Muscle layer of duodenum (tissue), 2 donors: ENCODE measurements around the gene SLC4A3.

Source experiments
- H3K27ac ChIP-seq: one replicate; pipeline ENCODE4 v1.7.0; 2013; ENCODE audit warnings: mild to moderate bottlenecking, low read length
- H3K27me3 ChIP-seq: one replicate; pipeline ENCODE4 v1.7.0; 2013; ENCODE audit warnings: low read depth, mild to moderate bottlenecking, control low read depth, low read length
- H3K36me3 ChIP-seq, 2 donors: one replicate each; pipeline ENCODE4 v1.7.0; 2013; ENCODE audit warnings: low read length in 2 of 2, control low read depth in 1 of 2, mild to moderate bottlenecking in 1 of 2; ENCODE audit not compliant: insufficient read depth in 2 of 2, control insufficient read depth in 1 of 2
- H3K4me1 ChIP-seq, 2 donors: one replicate each; pipeline ENCODE4 v1.7.0; 2013; ENCODE audit warnings: low read length in 2 of 2, mild to moderate bottlenecking in 2 of 2, control low read depth in 1 of 2, moderate library complexity in 1 of 2; ENCODE audit not compliant: insufficient read depth in 2 of 2, control insufficient read depth in 1 of 2
- H3K4me3 ChIP-seq, 2 donors: one replicate each; pipeline ENCODE4 v1.7.0; 2013; ENCODE audit warnings: low read length in 2 of 2, low read depth in 1 of 2, mild to moderate bottlenecking in 1 of 2
- H3K9me3 ChIP-seq, 2 donors: one replicate each; pipeline ENCODE4 v1.7.0; 2013; ENCODE audit warnings: low read length in 2 of 2, control low read depth in 1 of 2, mild to moderate bottlenecking in 1 of 2; ENCODE audit not compliant: control insufficient read depth in 1 of 2
- donor health status: healthy.

Gene SLC4A3

DNA sequence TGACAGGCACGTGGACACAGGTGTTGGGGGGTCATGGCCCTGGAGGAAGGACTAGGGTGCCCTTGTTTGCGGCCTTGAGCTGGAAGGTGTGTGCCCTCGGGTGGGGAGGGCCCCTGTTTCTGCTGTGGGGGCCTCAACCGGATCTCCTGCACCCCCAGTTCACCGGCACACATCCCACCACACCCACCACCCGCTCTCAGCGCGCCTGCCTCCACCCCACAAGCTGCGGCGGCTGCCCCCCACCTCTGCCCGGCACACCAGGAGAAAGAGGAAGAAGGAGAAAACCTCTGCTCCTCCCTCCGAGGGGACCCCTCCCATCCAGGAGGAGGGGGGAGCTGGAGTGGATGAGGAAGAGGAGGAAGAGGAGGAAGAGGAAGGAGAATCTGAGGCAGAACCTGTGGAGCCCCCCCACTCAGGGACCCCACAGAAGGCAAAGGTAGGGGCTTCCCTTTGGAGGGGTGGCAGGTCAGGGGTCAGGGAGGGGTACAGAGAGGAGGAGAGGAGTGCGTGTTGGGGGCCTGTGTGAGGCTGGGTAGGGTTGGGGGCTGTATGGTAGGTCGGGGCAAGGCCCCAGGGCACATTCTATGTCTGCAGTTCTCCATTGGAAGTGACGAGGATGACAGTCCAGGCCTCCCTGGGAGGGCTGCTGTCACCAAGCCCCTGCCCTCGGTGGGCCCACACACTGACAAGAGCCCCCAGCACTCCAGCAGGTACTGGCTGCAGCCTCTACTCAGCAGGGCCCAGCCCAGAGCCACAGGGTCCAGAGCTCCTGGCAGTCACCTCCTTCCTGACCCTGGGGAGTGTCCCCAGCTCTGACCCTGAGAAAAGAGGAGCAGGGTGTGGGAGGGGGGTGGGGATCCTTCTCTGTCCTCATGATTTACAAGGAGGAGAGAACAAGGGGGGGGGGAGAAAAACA is 1.8 kb downstream of the SLC4A3 start:
- Histone ChIP-seq H3K36me3 (no peaks in the 10 kb centered on the region), H3K4me1 (peaks cover 0 to 7% of the 10 kb centered on the region in 2 donors), H3K27ac (no peak overlapping the region), H3K4me3 (no peak overlapping the region), H3K27me3 (peaks cover 5% of the 10 kb centered on the region), H3K9me3 (no peaks in the 10 kb centered on the region)

DNA sequence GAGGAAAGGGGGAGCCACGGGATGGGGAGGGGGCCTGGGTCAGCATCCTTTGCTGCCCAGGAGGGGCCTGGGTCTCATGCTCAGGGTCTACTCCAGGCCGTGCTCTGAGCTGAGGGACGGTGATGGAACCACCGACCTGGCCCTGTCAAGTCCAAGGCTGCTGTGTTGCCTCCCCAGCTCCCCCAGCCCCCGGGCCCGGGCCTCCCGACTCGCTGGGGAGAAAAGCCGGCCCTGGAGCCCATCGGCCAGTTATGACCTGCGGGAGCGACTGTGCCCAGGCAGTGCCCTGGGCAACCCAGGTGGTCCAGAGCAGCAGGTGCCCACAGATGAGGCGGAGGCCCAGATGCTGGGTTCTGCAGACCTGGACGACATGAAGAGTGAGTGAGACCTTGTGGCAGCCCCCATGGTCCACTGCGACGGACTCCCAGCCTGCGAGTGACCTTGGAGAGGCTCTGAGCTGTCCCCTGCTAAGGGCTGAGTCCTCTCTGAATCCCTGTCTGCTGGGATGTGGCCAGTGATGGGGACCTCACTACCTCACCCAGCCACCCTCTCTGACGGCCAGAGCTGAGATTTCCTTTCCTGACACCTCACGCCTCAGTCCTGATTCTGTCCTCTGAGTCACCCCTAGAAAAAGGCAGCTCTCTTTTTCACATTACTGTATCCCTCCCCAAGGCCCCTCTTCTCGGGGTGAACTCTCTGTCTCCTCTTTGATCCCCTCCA is 2.7 kb downstream of the SLC4A3 start:
- Histone ChIP-seq H3K4me3 (no peak overlapping the region), H3K27ac (no peak overlapping the region), H3K36me3 (no peaks in the 10 kb centered on the region), H3K9me3 (no peaks in the 10 kb centered on the region), H3K4me1 (peaks cover 0 to 7% of the 10 kb centered on the region in 2 donors), H3K27me3 (peaks cover 5% of the 10 kb centered on the region)

DNA sequence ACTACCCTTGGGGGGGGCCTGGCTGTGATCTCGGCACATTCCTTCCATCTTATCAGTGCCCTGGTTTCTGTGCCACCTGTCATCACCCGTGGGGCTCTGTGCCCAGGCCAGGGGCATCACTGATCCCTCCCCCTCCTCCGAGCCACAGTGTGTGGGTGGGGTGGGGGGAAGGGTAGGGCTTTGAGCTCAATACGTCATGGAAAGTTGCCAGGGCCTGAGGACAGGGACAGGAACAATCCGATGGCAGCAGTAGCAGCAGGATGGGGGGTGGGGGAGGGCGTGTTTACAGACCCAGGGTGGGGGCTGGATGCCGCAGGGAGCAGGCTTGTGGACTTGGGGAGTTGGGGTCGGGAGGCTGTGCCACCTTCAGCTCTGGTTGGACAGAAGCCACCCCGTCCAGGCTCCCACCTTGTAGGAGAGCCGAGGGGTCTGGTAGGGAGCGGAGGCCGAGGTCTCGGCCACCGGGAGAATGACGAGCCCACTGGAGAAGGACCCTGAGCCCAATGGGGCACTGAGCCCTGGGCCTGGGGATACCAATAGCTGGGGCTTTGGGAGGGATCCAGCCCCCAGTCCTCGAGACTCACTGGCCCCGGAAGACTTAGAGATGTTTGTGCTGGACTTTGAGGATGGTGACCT is 3.5 kb downstream of the SLC4A3 start:
- H3K9me3 ChIP-seq, result no peaks in the 10 kb centered on the region
- H3K36me3 ChIP-seq, result no peaks in the 10 kb centered on the region
- no peak overlapping the region for H3K4me3 ChIP-seq
- peaks cover 0 to 7% of the 10 kb centered on the region in 2 donors for H3K4me1 ChIP-seq
- no peak overlapping the region for H3K27ac ChIP-seq
- peaks cover 5% of the 10 kb centered on the region for H3K27me3 ChIP-seq

DNA sequence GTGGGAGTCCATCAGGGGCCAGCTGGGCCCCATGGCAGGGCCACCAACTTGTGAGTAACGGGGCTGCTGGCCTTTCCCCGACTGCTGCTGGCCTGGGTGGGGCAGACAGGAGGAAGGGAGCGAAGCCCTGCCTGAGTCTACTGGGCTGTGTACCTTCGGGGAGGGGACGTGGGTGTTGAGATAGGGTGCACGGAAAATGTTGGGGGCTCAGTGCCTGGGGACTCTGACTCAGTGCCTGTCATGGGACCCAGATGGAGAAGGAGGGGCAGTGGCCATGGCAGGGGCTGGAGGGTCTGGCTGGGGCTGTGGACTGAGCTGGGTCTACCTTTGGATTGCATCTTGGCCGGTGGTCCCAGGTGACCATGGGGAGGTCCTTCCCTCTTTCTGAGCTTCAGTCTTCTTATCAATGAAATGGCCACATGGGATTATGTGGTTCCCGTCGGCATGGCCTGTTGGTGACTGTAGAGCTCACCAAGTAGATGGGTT is 4.0 kb downstream of the SLC4A3 start:
- Histone ChIP-seq H3K4me1 (peaks cover 0 to 7% of the 10 kb centered on the region in 2 donors), H3K36me3 (no peaks in the 10 kb centered on the region), H3K27me3 (peaks cover 5% of the 10 kb centered on the region), H3K27ac (no peak overlapping the region), H3K4me3 (no peak overlapping the region), H3K9me3 (no peaks in the 10 kb centered on the region)

DNA sequence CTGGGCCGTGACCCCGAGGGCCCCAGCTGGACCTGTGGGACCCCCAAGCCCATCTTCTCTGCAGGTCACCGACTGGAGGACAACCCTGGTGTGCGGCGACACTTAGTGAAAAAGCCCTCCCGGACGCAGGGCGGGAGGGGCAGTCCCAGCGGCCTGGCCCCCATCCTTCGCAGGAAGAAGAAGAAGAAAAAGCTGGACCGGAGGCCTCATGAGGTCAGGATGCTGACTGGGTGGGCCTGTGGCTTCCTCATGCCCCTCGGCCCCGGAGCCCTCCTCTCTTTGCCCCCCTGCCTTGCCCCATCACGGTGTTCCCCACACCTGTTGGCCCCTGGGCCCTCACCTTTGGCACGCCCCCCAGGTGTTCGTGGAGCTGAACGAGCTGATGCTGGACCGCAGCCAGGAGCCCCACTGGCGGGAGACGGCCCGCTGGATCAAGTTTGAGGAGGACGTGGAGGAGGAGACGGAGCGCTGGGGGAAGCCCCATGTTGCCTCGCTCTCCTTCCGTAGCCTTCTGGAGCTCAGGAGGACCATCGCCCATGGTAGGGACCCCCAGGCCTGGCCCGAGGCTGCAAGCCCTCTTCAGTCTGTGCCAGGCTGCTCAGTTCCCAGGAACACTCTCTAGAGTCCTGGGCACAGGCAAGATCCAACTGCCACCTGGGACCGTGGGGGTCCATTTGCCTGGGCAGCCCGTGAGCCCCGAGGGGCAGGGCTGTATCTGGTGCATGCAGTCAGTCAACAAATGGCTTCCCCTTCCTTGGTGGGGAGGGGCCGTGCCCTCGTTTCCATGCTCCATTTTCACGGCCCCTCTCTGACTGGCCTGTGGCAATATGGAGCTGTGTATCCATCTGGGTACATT is 4.7 kb downstream of the SLC4A3 start:
- Histone ChIP-seq H3K9me3 (no peaks in the 10 kb centered on the region), H3K4me3 (no peak overlapping the region), H3K36me3 (no peaks in the 10 kb centered on the region), H3K4me1 (peaks cover 0 to 7% of the 10 kb centered on the region in 2 donors), H3K27me3 (peaks cover under 1% of the 10 kb centered on the region), H3K27ac (no peak overlapping the region)

DNA sequence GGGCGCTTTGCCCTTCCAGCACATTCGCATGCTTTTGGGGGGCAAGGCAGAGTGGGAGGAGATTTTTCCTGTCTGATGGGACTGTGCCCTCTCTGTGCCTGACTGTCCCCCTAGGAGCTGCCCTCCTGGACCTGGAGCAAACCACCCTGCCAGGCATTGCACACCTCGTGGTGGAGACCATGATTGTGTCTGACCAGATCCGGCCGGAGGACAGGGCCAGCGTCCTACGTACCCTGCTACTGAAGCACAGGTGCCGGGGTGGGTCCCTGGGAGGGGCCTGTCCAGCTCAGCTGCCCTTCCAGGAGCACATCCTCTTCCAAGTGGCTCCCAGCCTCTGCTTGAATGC is 5.3 kb downstream of the SLC4A3 start:
- Histone ChIP-seq H3K36me3 (no peaks in the 10 kb centered on the region), H3K27ac (no peak overlapping the region), H3K27me3 (no peaks in the 10 kb centered on the region), H3K4me1 (peaks cover 0 to 6% of the 10 kb centered on the region in 2 donors), H3K9me3 (no peaks in the 10 kb centered on the region), H3K4me3 (no peak overlapping the region)

DNA sequence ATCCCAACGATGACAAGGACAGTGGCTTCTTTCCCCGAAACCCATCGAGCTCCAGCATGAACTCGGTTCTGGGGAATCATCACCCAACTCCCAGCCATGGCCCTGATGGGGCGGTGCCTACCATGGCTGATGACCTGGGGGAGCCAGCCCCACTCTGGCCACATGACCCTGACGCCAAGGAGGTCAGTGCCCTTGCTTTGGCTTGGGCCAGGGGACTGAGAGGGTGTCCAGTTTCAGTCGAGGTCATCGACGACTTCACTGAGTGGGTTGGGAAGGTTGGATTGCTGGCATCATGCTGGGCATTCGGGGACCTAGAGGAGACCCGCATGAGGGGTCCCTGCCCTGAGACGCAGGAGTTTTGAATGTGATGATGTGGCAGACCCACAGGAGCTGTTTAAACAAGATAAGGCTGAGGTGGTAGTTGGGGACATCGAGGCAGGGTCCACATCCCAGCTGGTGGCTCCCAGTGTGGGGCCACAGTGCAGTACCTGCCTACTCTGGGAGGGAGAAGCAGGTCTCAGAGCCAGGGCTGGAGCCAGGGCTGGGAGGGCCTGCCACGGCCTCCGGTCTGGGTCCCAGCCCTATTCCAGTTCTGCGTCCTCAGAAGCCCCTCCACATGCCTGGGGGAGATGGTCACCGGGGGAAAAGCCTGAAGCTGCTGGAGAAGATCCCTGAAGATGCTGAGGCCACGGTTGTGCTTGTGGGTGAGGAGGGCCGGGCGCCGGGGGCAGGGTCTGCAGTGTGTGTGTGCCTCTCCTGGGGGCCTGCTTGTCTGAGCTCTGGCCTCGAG is 6.0 kb downstream of the SLC4A3 start:
- no peak overlapping the region for H3K4me3 ChIP-seq
- no peaks in the 10 kb centered on the region for H3K4me1 ChIP-seq
- no peaks in the 10 kb centered on the region for H3K36me3 ChIP-seq
- H3K27me3 ChIP-seq, result no peaks in the 10 kb centered on the region
- no peak overlapping the region for H3K27ac ChIP-seq
- H3K9me3 ChIP-seq, result no peaks in the 10 kb centered on the region

DNA sequence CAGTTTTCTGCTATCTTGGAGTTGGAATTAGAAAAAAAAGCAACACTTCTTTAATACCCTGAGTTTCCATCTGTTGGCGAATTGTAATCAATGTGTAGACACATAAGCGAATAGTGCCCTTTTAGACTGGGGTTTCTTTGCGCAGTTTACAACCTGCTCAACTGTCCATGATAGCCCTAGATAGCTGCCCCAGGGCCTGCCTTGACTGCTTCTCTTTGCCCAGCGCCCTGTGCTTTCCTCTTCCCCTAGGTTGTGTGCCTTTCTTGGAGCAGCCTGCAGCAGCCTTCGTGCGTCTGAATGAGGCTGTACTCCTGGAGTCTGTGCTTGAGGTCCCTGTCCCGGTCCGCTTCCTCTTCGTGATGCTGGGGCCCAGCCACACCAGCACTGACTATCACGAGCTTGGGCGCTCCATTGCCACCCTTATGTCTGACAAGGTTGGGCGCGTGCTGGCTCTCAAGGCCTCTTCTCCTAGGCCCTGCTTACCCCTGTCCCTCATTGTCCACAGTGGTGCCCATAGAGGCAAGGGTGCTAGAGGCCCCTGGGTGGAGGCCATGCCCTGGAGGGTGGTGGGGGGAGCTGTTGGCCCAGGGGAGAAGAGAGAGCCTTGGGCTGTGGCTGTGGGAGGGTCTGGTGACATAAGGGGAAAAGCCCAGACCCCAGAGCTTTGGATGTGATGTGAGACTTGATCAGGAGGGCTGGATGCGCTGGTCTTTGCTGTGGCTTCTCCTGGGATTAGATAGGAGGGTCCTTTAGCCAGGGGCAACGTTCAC is 6.9 kb downstream of the SLC4A3 start:
- H3K9me3 ChIP-seq, result no peaks in the 10 kb centered on the region
- H3K4me3 ChIP-seq, result no peak overlapping the region
- H3K36me3 ChIP-seq, result no peaks in the 10 kb centered on the region
- H3K27me3 ChIP-seq, result no peaks in the 10 kb centered on the region
- no peak overlapping the region for H3K27ac ChIP-seq
- H3K4me1 ChIP-seq, result no peaks in the 10 kb centered on the region

DNA sequence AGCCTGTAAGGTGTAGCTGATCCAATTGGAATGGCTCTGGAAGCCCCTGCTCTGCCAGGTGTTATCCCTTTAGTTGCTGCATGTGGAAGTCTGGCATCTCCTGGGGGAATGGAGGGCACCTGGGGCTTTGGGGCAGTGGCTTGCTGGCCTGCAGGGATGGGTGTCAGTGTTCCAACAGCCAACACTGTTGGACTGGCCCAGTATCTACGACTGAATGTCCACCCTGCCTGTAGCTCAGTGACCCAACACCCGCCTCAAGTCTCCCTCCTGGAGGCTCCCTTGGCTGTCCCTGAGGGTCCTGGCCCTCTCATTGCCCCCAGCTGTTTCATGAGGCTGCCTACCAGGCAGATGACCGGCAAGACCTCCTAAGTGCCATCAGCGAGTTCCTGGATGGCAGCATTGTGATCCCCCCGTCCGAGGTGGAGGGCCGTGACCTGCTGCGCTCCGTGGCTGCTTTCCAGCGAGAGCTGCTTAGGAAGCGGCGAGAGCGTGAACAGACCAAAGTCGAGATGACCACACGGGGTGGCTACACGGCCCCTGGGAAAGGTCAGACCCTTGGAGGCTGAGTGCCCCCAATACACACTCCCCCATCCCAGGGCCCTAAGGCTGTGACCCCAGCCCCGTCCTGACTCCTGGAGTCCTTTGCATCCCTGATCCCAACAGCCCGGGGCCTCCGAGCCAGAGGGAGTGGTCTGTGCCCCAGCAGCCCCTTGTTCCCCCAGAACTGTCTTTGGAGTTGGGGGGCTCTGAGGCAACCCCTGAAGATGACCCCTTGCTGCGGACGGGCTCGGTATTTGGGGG is 7.7 kb downstream of the SLC4A3 start:
- no peak overlapping the region for H3K27ac ChIP-seq
- H3K4me3 ChIP-seq, result no peak overlapping the region
- H3K27me3 ChIP-seq, result no peaks in the 10 kb centered on the region
- no peaks in the 10 kb centered on the region for H3K4me1 ChIP-seq
- H3K36me3 ChIP-seq, result no peaks in the 10 kb centered on the region
- no peaks in the 10 kb centered on the region for H3K9me3 ChIP-seq
